Activated T-cell treated with anti-CD3 and anti-CD28 coated beads for 24 hours (primary cell): ENCODE data around the gene DNAH17.
A peak's percentile ranks its signal among the peaks of the same experiment; 100 is the strongest.
"Not testable (repeated sequence)": the region's sequence is repeated elsewhere in the genome, so short reads cannot be mapped to it uniquely, and the experiment has no call there.

Experiments
- DNase-seq: peaks from one replicate; pipeline ENCODE4 v3.0.0-alpha.2; 2020; ENCODE audit warnings: low read depth

Gene DNAH17

GRCh38 chr17:78522031-78522809 lies 55.0 kb downstream of the DNAH17 start:
- no peak for DNase-seq

- DNase-seq = no peak
Measured at GRCh38 chr17:78517421-78517820, 59.8 kb downstream of the DNAH17 start.

- DNase-seq = no peak
Measured at GRCh38 chr17:78515480-78515879, 61.7 kb downstream of the DNAH17 start.

- no peak for DNase-seq
Measured at GRCh38 chr17:78514521-78514920, 62.7 kb downstream of the DNAH17 start.

- DNase-seq = no peak
Measured at GRCh38 chr17:78512976-78513375, 64.2 kb downstream of the DNAH17 start.

- DNase-seq = no peak
Measured at GRCh38 chr17:78510141-78511075, 66.8 kb downstream of the DNAH17 start.

GRCh38 chr17:78507526-78507925 lies 69.7 kb downstream of the DNAH17 start:
- no peak for DNase-seq

GRCh38 chr17:78506454-78507309 lies 70.5 kb downstream of the DNAH17 start:
- no peak for DNase-seq

GRCh38 chr17:78504156-78504925 lies 72.9 kb downstream of the DNAH17 start:
- no peak for DNase-seq

- DNase-seq = not testable (repeated sequence)
Measured at GRCh38 chr17:78503388-78503787, 73.8 kb downstream of the DNAH17 start.

- no peak for DNase-seq
Measured at GRCh38 chr17:78502611-78503148, 74.5 kb downstream of the DNAH17 start.

GRCh38 chr17:78501241-78502036 lies 75.8 kb downstream of the DNAH17 start:
- no peak for DNase-seq

GRCh38 chr17:78500806-78501205 lies 76.4 kb downstream of the DNAH17 start:
- DNase-seq = no peak

GRCh38 chr17:78499715-78500540 lies 77.3 kb downstream of the DNAH17 start:
- no peak for DNase-seq

GRCh38 chr17:78498848-78499247 lies 78.3 kb downstream of the DNAH17 start:
- no peak for DNase-seq

- DNase-seq = peak; percentile 24
Measured at GRCh38 chr17:78497115-78497540, 80.1 kb downstream of the DNAH17 start.

- DNase-seq = no peak
Measured at GRCh38 chr17:78496311-78496710, 80.9 kb downstream of the DNAH17 start.

GRCh38 chr17:78495634-78496033 lies 81.6 kb downstream of the DNAH17 start:
- DNase-seq = no peak

- no peak for DNase-seq
Measured at GRCh38 chr17:78494696-78495330, 82.4 kb downstream of the DNAH17 start.
